Right lobe of liver (tissue), 6 donors: Measurements from ENCODE around the gene NECAB2. TPM values are rescaled to one million over a fixed set of nuclear protein-coding genes. Genes with fewer than 3 reads are reported as not detected.

Experiments
- ATAC-seq, 4 donors: fragments of 200-7000 bp; cut with Tn5 transposase; one replicate each; pipeline ENCODE4 v1.9.1; 2020; ENCODE audit warnings: mild to moderate bottlenecking in 4 of 4, moderate library complexity in 4 of 4
- DNase-seq, 3 donors: peaks; one replicate each; pipeline ENCODE4 v3.0.0-alpha.2; 2020
- H3K27ac ChIP-seq, 3 donors: fragments of 200-600 bp; one replicate each; pipeline ENCODE4 v1.8.0; 2022
- H3K27me3 ChIP-seq, 2 donors: fragments of 200-600 bp; one replicate each; pipeline ENCODE4 v1.8.0; 2022
- H3K36me3 ChIP-seq, 4 donors: fragments of 200-600 bp; sonication (generic) in 1 of 4; one replicate each; pipeline versions ENCODE4 v1.5.1 to v1.8.0; 2017 to 2022; ENCODE audit warnings: control low read depth in 1 of 4
- H3K4me1 ChIP-seq, 4 donors: fragments of 200-600 bp; sonication (generic) in 1 of 4; one replicate each; pipeline versions ENCODE4 v1.5.1 to v1.8.0; 2017 to 2022; ENCODE audit warnings: control low read depth in 1 of 4
- H3K4me3 ChIP-seq, 3 donors: fragments of 200-600 bp; one replicate each; pipeline ENCODE4 v1.8.0; 2022
- H3K9me3 ChIP-seq, 4 donors: fragments of 200-600 bp; sonication (generic) in 1 of 4; one replicate each; pipeline versions ENCODE4 v1.5.1 to v1.8.0; 2017 to 2022; ENCODE audit warnings: control low read depth in 1 of 4
- CTCF ChIP-seq, 4 donors: fragments of 200-600 bp in 3 of 4; fragments of 450-650 bp in 1 of 4; IDR thresholded peaks; one replicate each; pipeline versions ENCODE4 v1.5.1 to v1.8.0; 2016 to 2022; ENCODE audit warnings: antibody characterized with exemption in 4 of 4, mild to moderate bottlenecking in 2 of 4
- POLR2A ChIP-seq: fragments of 450-650 bp; IDR thresholded peaks from one replicate; pipeline ENCODE4 v1.6.1; 2017; ENCODE audit warnings: antibody characterized with exemption, mild to moderate bottlenecking
- WGBS: methylation state at CpG from one replicate; pipeline ENCODE4 v1.1.6; 2018; ENCODE audit warnings: low coverage, low lambda C conversion rate; ENCODE audit not compliant: insufficient coverage; ENCODE audit errors: missing lambda C conversion rate; 5-methylcytosine and 5-hydroxymethylcytosine counted together
- intact Hi-C, 2 donors: fragments of 100-400 bp; cut with DNase I; formaldehyde crosslinking; loops; one replicate each; pipeline versions ENCODE4 v1.11.2 to v1.14.1; 2022
- total RNA-seq, 6 experiments: library from RNA; depleted of rRNA in 2 of 6; stranded (reverse); fragments of >200 nt in 2 of 6; fragmentation: NEBNext Ultra II Directional in 3 of 6; extraction: Animal tissue kit (Norgen Biotek cat#: 25700) in 3 of 6; gene quantifications; one replicate each; pipeline versions ENCODE4 v1.1.0 to v1.2.4, GENCODE V29; 2016 to 2023
- donor health status: DM: no; HTN: yes; CAD: no.
- donor health status: DM: no; HTN: no; CAD: no.
- donor health status: DM: no; HTN: no; CAD: no.
- donor health status: DM: no; HTN: yes; CAD: no.
- donor health status: DM: no; HTN: yes; CAD: no.

The NECAB2 gene
- total RNA-seq, 6 experiments from 2014 or later, result 0.56 to 26.8 (median 7.1) TPM

GRCh38 chr16:83932304-83932703 is 35.7 kb upstream of the NECAB2 start:
- DNase-seq (no peak), ATAC-seq (no peak)
- WGBS, result no CpG with 5 or more reads among the region's 11 CpGs
- Histone ChIP-seq H3K4me1 (peaks cover 0 to 14% (median 5%) of the 10 kb centered on the region in 4 donors), H3K27me3 (no peaks in the 10 kb centered on the region), H3K27ac (no peak overlapping the region), H3K36me3 (no peaks in the 10 kb centered on the region), H3K9me3 (no peaks in the 10 kb centered on the region), H3K4me3 (no peak overlapping the region)
- intact Hi-C loops, result no loop called here
- TF ChIP-seq CTCF (IDR thresholded peaks at IDR 0.05), result no peak
- TF ChIP-seq POLR2A, result no peak

GRCh38 chr16:83932955-83933673 is 34.9 kb upstream of the NECAB2 start:
- H3K36me3 ChIP-seq, result no peaks in the 10 kb centered on the region
- TF ChIP-seq CTCF (IDR thresholded peaks at IDR 0.05) (no peak), POLR2A (no peak)
- intact Hi-C loops, result no loop called here
- no peak for DNase-seq
- H3K4me1 ChIP-seq, result peaks cover 0 to 9% (median 2%) of the 10 kb centered on the region in 4 donors
- ATAC-seq, result no peak
- H3K27ac ChIP-seq, result no peak overlapping the region
- H3K4me3 ChIP-seq, result no peak overlapping the region
- no peaks in the 10 kb centered on the region for H3K27me3 ChIP-seq
- H3K9me3 ChIP-seq, result no peaks in the 10 kb centered on the region
- WGBS, result 79% methylated on average over 3 of the region's 25 CpGs

- peaks cover 0 to 12% (median 4%) of the 10 kb centered on the region in 4 donors for H3K4me1 ChIP-seq
- TF ChIP-seq CTCF (IDR thresholded peaks at IDR 0.05) (no peak), POLR2A (no peak)
- no peaks in the 10 kb centered on the region for H3K36me3 ChIP-seq
- no peak for ATAC-seq
- intact Hi-C loops, result no loop called here
- WGBS, result 84% methylated on average over 15 of the region's 28 CpGs
- H3K27ac ChIP-seq, result no peak overlapping the region
- peak in 1 of 3 donors; percentile 47 for DNase-seq
- H3K9me3 ChIP-seq, result no peaks in the 10 kb centered on the region
- no peak overlapping the region for H3K4me3 ChIP-seq
- no peaks in the 10 kb centered on the region for H3K27me3 ChIP-seq
Measured at GRCh38 chr16:83933885-83934683, 34.0 kb upstream of the NECAB2 start.

GRCh38 chr16:83934684-83934977 is 33.4 kb upstream of the NECAB2 start:
- WGBS, result 21% methylated on average over 2 of the region's 12 CpGs
- no peak overlapping the region for H3K27ac ChIP-seq
- TF ChIP-seq CTCF (IDR thresholded peaks at IDR 0.05) (no peak), POLR2A (no peak)
- H3K4me3 ChIP-seq, result no peak overlapping the region
- H3K27me3 ChIP-seq, result no peaks in the 10 kb centered on the region
- H3K4me1 ChIP-seq, result peaks cover 0 to 14% (median 7%) of the 10 kb centered on the region in 4 donors
- H3K36me3 ChIP-seq, result no peaks in the 10 kb centered on the region
- DNase-seq (peak in 1 of 3 donors; percentile 49), ATAC-seq (no peak)
- intact Hi-C loops, result no loop called here
- no peaks in the 10 kb centered on the region for H3K9me3 ChIP-seq
